CD14-positive monocyte (primary cell): Measurements from ENCODE around the gene BCL7B. TPM values are rescaled to one million over a fixed set of nuclear protein-coding genes. Genes with fewer than 3 reads are reported as not detected.
A peak's percentile ranks its signal among the peaks of the same experiment; 100 is the strongest.
"Not testable (repeated sequence)": the region's sequence is repeated elsewhere in the genome, so short reads cannot be mapped to it uniquely, and the experiment has no call there.

Experiments
- DNase-seq, 3 donors: peaks; one replicate each; pipeline ENCODE4 v3.0.0-alpha.2; 2011 to 2022
- H2AFZ ChIP-seq: 2 replicates; pipeline ENCODE4 v1.6.0; 2012; ENCODE audit warnings: mild to moderate bottlenecking, low read depth, low read length, inconsistent platforms; ENCODE audit not compliant: insufficient read depth, poor library complexity, severe bottlenecking
- H3K27ac ChIP-seq, 2 donors: 1 replicate in 1 of 2; 2 replicates in 1 of 2; pipeline ENCODE4 v1.5.1; 2012 to 2013; ENCODE audit warnings: low read length in 2 of 2, control low read depth in 1 of 2, inconsistent platforms in 1 of 2, low read depth in 1 of 2, mild to moderate bottlenecking in 1 of 2
- H3K27me3 ChIP-seq, 2 donors: one replicate each; pipeline versions ENCODE4 v1.6.0 to v1.6.1; 2011 to 2013; ENCODE audit warnings: low read length in 2 of 2; ENCODE audit not compliant: control insufficient read depth in 2 of 2, insufficient read depth in 2 of 2
- H3K36me3 ChIP-seq, 2 donors: replicated peaks in 1 of 2; 1 replicate in 1 of 2; 2 replicates in 1 of 2; pipeline versions ENCODE4 v1.5.1 to v1.6.1; 2012 to 2013; ENCODE audit warnings: low read length in 2 of 2, control low read depth in 1 of 2, inconsistent platforms in 1 of 2, mild to moderate bottlenecking in 1 of 2; ENCODE audit not compliant: insufficient read depth in 2 of 2, control insufficient read depth in 1 of 2
- H3K4me1 ChIP-seq, 2 donors: 1 replicate in 1 of 2; 2 replicates in 1 of 2; pipeline versions ENCODE4 v1.5.1 to v1.6.1; 2012 to 2013; ENCODE audit warnings: low read length in 2 of 2, control low read depth in 1 of 2, inconsistent platforms in 1 of 2, mild to moderate bottlenecking in 1 of 2, moderate library complexity in 1 of 2; ENCODE audit not compliant: insufficient read depth in 2 of 2, control insufficient read depth in 1 of 2
- H3K4me2 ChIP-seq: replicated peaks from 2 replicates; pipeline ENCODE3; 2012; ENCODE audit warnings: low read length, moderate library complexity, mild to moderate bottlenecking; ENCODE audit not compliant: poor library complexity, severe bottlenecking; ENCODE audit errors: extremely low read depth
- H3K4me3 ChIP-seq, 3 experiments: fragments of 200-600 bp in 1 of 3; sonication (generic) in 1 of 3; replicated peaks in 1 of 3; 1 replicate in 2 of 3; 2 replicates in 1 of 3; pipeline ENCODE4 v1.5.1; 2011 to 2013; ENCODE audit warnings: low read length in 3 of 3, mild to moderate bottlenecking in 3 of 3, control low read depth in 2 of 3, low read depth in 2 of 3, inconsistent platforms in 1 of 3, moderate library complexity in 1 of 3
- H3K79me2 ChIP-seq: 2 replicates; pipeline ENCODE4 v1.6.0; 2012; ENCODE audit warnings: mild to moderate bottlenecking, control low read depth, inconsistent platforms, low read length, moderate library complexity; ENCODE audit not compliant: insufficient read depth
- H3K9ac ChIP-seq: 2 replicates; pipeline ENCODE4 v1.6.0; 2017; ENCODE audit warnings: low read length, mild to moderate bottlenecking; ENCODE audit not compliant: insufficient read depth, poor library complexity, severe bottlenecking
- H3K9me3 ChIP-seq, 2 donors: replicated peaks in 1 of 2; 1 replicate in 1 of 2; 2 replicates in 1 of 2; pipeline versions ENCODE4 v1.5.1 to v1.6.1; 2012 to 2013; ENCODE audit warnings: low read length in 2 of 2, control low read depth in 1 of 2; ENCODE audit not compliant: control insufficient read depth in 1 of 2, insufficient read depth in 1 of 2
- H4K20me1 ChIP-seq: 2 replicates; pipeline ENCODE4 v1.6.0; 2012; ENCODE audit warnings: mild to moderate bottlenecking, low read length, control low read depth, moderate library complexity; ENCODE audit not compliant: insufficient read depth
- H3K27ac Mint-ChIP-seq, 7 donors: one replicate each; pipeline ENCODE4 v1.8.0; 2020; ENCODE audit warnings: mild to moderate bottlenecking in 7 of 7, mixed read lengths in 7 of 7, moderate library complexity in 6 of 7, inconsistent platforms in 2 of 7
- H3K27me3 Mint-ChIP-seq, 3 donors: one replicate each; pipeline ENCODE4 v1.8.0; 2021 to 2022; ENCODE audit warnings: low read depth in 3 of 3, mild to moderate bottlenecking in 3 of 3, mixed read lengths in 3 of 3, moderate library complexity in 3 of 3, inconsistent platforms in 1 of 3
- H3K36me3 Mint-ChIP-seq, 2 donors: one replicate each; pipeline ENCODE4 v1.8.0; 2020; ENCODE audit warnings: mixed read lengths in 2 of 2, inconsistent platforms in 1 of 2, mild to moderate bottlenecking in 1 of 2
- H3K4me1 Mint-ChIP-seq: one replicate; pipeline ENCODE4 v1.8.0; 2020; ENCODE audit warnings: mild to moderate bottlenecking, mixed read lengths
- H3K4me3 Mint-ChIP-seq, 2 donors: one replicate each; pipeline ENCODE4 v1.8.0; 2020; ENCODE audit warnings: mild to moderate bottlenecking in 2 of 2, mixed read lengths in 2 of 2, moderate library complexity in 1 of 2
- H3K9me3 Mint-ChIP-seq, 7 donors: one replicate each; pipeline ENCODE4 v1.8.0; 2020 to 2022; ENCODE audit warnings: mixed read lengths in 7 of 7, mild to moderate bottlenecking in 6 of 7, moderate library complexity in 6 of 7, inconsistent platforms in 2 of 7
- WGBS: methylation state at CpG from one replicate; pipeline ENCODE4 v1.1.5; 2013; ENCODE audit warnings: missing lambda C conversion rate; ENCODE audit not compliant: insufficient coverage; 5-methylcytosine and 5-hydroxymethylcytosine counted together
- intact Hi-C, 2 donors: fragments of 100-400 bp; cut with micrococcal nuclease; formaldehyde crosslinking; loops; one replicate each; pipeline versions ENCODE4 v1.15.0 to v1.15.1; 2023
- polyA plus RNA-seq, 3 donors: library from polyadenylated mRNA; depleted of rRNA in 1 of 3; unstranded in 2 of 3; stranded (reverse) in 1 of 3; fragments of 300-500 nt in 2 of 3; fragments of >200 nt in 1 of 3; fragmentation: Illumina TruSeq in 2 of 3; gene quantifications; 1 replicate in 2 of 3; 2 replicates in 1 of 3; pipeline ENCODE4 v1.2.3, GENCODE V29; 2012 to 2021
- TF ChIP-seq, protein P1 (sequence below): fragments of 200-600 bp; IDR thresholded peaks from one replicate; pipeline ENCODE4 v1.8.0; 2022; ENCODE audit warnings: antibody characterized with exemption, mild to moderate bottlenecking

Gene BCL7B
- polyA plus RNA-seq, 3 donors = 53.5 to 73.8 (median 68.7) TPM

DNA sequence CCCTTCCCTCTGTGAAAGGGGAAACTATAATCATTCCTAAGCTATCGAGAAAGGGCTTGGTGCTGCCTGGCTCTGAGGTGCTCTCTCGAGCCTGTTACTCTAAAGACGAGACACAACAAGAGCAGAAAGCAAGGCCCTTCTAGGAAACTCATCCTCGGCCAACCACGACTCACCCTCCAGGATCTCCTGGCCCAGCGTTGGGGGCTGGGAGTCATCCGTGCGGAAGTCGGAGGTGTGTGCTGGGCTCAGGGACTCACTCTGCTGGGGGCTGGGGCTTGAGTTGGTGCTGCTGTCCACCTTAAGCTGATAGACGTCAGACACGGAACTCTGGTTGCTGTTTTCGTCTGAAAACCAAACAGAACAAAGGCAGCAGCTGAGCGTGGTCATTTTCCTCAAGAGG lies 17.8 kb downstream of the BCL7B start:
- H3K36me3 Mint-ChIP-seq = peaks cover 76 to 94% of the 10 kb centered on the region in 2 donors
- Histone ChIP-seq H3K79me2 (peaks cover 25% of the 10 kb centered on the region), H4K20me1 (peaks cover 50% of the 10 kb centered on the region), H3K9ac (no peak overlapping the region), H3K27ac (no peak overlapping the region), H3K36me3 (peaks cover 77 to 89% of the 10 kb centered on the region in 2 donors), H3K27me3 (no peaks in the 10 kb centered on the region), H3K9me3 (no peaks in the 10 kb centered on the region), H3K4me2 (no peak overlapping the region), H3K4me3 (no peak overlapping the region), H2AFZ (no peak overlapping the region), H3K4me1 (no peaks in the 10 kb centered on the region)
- TF ChIP-seq, protein P1, sequence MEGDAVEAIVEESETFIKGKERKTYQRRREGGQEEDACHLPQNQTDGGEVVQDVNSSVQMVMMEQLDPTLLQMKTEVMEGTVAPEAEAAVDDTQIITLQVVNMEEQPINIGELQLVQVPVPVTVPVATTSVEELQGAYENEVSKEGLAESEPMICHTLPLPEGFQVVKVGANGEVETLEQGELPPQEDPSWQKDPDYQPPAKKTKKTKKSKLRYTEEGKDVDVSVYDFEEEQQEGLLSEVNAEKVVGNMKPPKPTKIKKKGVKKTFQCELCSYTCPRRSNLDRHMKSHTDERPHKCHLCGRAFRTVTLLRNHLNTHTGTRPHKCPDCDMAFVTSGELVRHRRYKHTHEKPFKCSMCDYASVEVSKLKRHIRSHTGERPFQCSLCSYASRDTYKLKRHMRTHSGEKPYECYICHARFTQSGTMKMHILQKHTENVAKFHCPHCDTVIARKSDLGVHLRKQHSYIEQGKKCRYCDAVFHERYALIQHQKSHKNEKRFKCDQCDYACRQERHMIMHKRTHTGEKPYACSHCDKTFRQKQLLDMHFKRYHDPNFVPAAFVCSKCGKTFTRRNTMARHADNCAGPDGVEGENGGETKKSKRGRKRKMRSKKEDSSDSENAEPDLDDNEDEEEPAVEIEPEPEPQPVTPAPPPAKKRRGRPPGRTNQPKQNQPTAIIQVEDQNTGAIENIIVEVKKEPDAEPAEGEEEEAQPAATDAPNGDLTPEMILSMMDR = no peak
- no peaks in the 10 kb centered on the region for H3K27me3 Mint-ChIP-seq
- no peak overlapping the region for H3K4me3 Mint-ChIP-seq
- 98% methylated on average over 12 of the region's 13 CpGs for WGBS
- peak overlapping the region in 2 of 7 donors; percentile 30 to 54 for H3K27ac Mint-ChIP-seq
- DNase-seq = no peak
- intact Hi-C loops = loop anchor here in 1 of 2 donors (10.0 kb wide), 1 partner anchor 75 kb away; no protein-coding TSS in a partner anchor
- no peaks in the 10 kb centered on the region for H3K4me1 Mint-ChIP-seq
- no peaks in the 10 kb centered on the region for H3K9me3 Mint-ChIP-seq

DNA sequence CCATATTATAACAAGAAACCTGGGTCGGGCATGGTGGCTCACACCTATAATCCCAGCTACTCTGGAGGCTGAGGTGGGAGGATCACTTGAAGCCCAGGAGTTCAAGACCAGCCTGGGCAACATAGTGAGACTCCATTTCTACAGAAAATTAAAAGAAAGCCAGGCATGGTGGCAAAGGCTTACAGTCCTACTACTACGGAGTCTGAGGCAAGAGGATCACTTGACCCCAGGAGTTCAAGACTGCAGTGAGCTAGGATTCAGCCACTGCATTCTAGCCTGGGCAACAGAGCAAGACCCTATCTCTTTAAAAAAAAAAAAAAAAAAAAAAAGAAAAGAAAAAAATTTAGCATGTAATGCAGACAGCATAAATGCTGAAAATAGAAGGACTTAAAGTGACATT lies 19.0 kb downstream of the BCL7B start:
- H3K27me3 ChIP-seq, H3K9me3 Mint-ChIP-seq, H3K4me1 Mint-ChIP-seq, H3K4me2 ChIP-seq, H3K9ac ChIP-seq, H3K9me3 ChIP-seq, H3K27me3 Mint-ChIP-seq, H3K4me3 ChIP-seq, H3K4me1 ChIP-seq, H3K27ac ChIP-seq, DNase-seq, H3K4me3 Mint-ChIP-seq, H2AFZ ChIP-seq: not testable (repeated sequence)
- Histone ChIP-seq H3K79me2 (peaks cover 15% of the 10 kb centered on the region), H3K36me3 (peaks cover 69 to 82% of the 10 kb centered on the region in 2 donors), H4K20me1 (peaks cover 39% of the 10 kb centered on the region)
- intact Hi-C loops = loop anchor here in 1 of 2 donors (10.0 kb wide), 1 partner anchor 74 kb away; no protein-coding TSS in a partner anchor
- peaks cover 71 to 86% of the 10 kb centered on the region in 2 donors for H3K36me3 Mint-ChIP-seq
- peak overlapping the region in 1 of 7 donors; percentile 79 for H3K27ac Mint-ChIP-seq
- 100% methylated on average over 1 of the region's 2 CpGs for WGBS
